ENCODE data around the gene SS18L1. TPM values are rescaled to one million over a fixed set of nuclear protein-coding genes. Genes with fewer than 3 reads are reported as not detected.

Gene SS18L1
- total RNA-seq, 3 donors from 2014 or later (not counting 1 experiment from before 2014, with no cell fraction given) = 19.1 to 26.0 (median 23.7) TPM

GRCh38 chr20:62133051-62133845 lies 10.3 kb upstream of the SS18L1 start:
- H3K27ac Mint-ChIP-seq = peak overlapping the region; percentile 65 to 84
- peaks cover 11% of the 10 kb centered on the region for H3K4me1 ChIP-seq (ENCODE audit: control insufficient read depth, insufficient read depth, low read length)
- H3K4me3 ChIP-seq (ENCODE audit: low read length) = no peak overlapping the region
- no peak for ATAC-seq
- H3K27me3 Mint-ChIP-seq (ENCODE audit: low read depth in 2 of 2) = no peaks in the 10 kb centered on the region
- WGBS (ENCODE audit: insufficient coverage) = 69% methylated on average over 29 of the region's 29 CpGs
- peaks cover 33 to 43% of the 10 kb centered on the region in 2 donors for H3K4me1 Mint-ChIP-seq
- H3K9me3 Mint-ChIP-seq = no peaks in the 10 kb centered on the region
- peaks cover 21% of the 10 kb centered on the region for H3K36me3 Mint-ChIP-seq
- H3K36me3 ChIP-seq (ENCODE audit: control insufficient read depth, insufficient read depth, low read length) = peaks cover 84% of the 10 kb centered on the region
- H3K27ac ChIP-seq (ENCODE audit: low read length) = peak overlapping the region; percentile 11
- DNase-seq = no peak
- no peaks in the 10 kb centered on the region for H3K27me3 ChIP-seq (ENCODE audit: control insufficient read depth, insufficient read depth, low read length)
- H3K4me3 Mint-ChIP-seq = peak overlapping the region; percentile 21
- intact Hi-C loops (cut with micrococcal nuclease) = no loop called here
- H3K9me3 ChIP-seq (ENCODE audit: control insufficient read depth, insufficient read depth, low read length) = no peaks in the 10 kb centered on the region
- TF ChIP-seq CTCF (IDR thresholded peaks at IDR 0.05) = no peak

DNA sequence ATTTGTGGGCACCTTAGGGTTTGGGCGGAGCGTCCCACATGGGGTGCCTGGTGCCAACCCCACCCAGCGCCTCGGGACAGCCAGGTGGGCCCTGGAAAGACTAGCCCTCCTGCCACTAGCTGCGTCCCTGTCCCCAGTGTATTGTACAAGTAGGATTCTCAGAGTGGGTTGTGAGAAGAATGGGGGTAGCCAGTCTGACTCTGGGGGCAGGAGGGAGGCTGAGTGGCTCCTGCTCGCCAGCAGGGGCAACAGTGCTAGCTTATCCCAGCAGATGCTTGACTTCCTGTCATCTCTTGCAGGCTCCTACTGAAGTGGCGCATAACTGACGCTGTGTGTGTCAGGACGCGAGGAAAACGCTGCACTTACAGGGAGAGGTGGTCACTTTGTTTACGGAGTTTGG lies 9.7 kb upstream of the SS18L1 start:
- no peak overlapping the region for H3K4me3 ChIP-seq (ENCODE audit: low read length)
- no peak overlapping the region for H3K27ac ChIP-seq (ENCODE audit: low read length)
- Mint-ChIP-seq H3K36me3 (peaks cover 15% of the 10 kb centered on the region), H3K4me1 (peaks cover 28 to 38% of the 10 kb centered on the region in 2 donors), H3K4me3 (no peak overlapping the region), H3K27me3 (ENCODE audit: low read depth in 2 of 2) (no peaks in the 10 kb centered on the region), H3K9me3 (no peaks in the 10 kb centered on the region), H3K27ac (peak overlapping the region; percentile 65 to 84)
- DNase-seq (no peak), ATAC-seq (peak in 1 of 3 donors; percentile 20)
- no peak for TF ChIP-seq CTCF (IDR thresholded peaks at IDR 0.05)
- H3K4me1 ChIP-seq (ENCODE audit: control insufficient read depth, insufficient read depth, low read length) = peaks cover 11% of the 10 kb centered on the region
- peaks cover 87% of the 10 kb centered on the region for H3K36me3 ChIP-seq (ENCODE audit: control insufficient read depth, insufficient read depth, low read length)
- H3K9me3 ChIP-seq (ENCODE audit: control insufficient read depth, insufficient read depth, low read length) = no peaks in the 10 kb centered on the region
- H3K27me3 ChIP-seq (ENCODE audit: control insufficient read depth, insufficient read depth, low read length) = no peaks in the 10 kb centered on the region
- intact Hi-C loops (cut with micrococcal nuclease) = no loop called here
- WGBS (ENCODE audit: insufficient coverage) = 89% methylated on average over 12 of the region's 12 CpGs

GRCh38 chr20:62134735-62135231 lies 8.8 kb upstream of the SS18L1 start:
- Histone ChIP-seq H3K27ac (ENCODE audit: low read length) (no peak overlapping the region), H3K27me3 (ENCODE audit: control insufficient read depth, insufficient read depth, low read length) (no peaks in the 10 kb centered on the region), H3K9me3 (ENCODE audit: control insufficient read depth, insufficient read depth, low read length) (no peaks in the 10 kb centered on the region), H3K4me3 (ENCODE audit: low read length) (no peak overlapping the region), H3K36me3 (ENCODE audit: control insufficient read depth, insufficient read depth, low read length) (peaks cover 89% of the 10 kb centered on the region), H3K4me1 (ENCODE audit: control insufficient read depth, insufficient read depth, low read length) (peaks cover 11% of the 10 kb centered on the region)
- ATAC-seq = no peak
- H3K4me1 Mint-ChIP-seq = peaks cover 27 to 38% of the 10 kb centered on the region in 2 donors
- no peaks in the 10 kb centered on the region for H3K9me3 Mint-ChIP-seq
- WGBS (ENCODE audit: insufficient coverage) = 96% methylated on average over 8 of the region's 11 CpGs
- peaks cover 15% of the 10 kb centered on the region for H3K36me3 Mint-ChIP-seq
- peak overlapping the region; percentile 65 to 76 for H3K27ac Mint-ChIP-seq
- DNase-seq = no peak
- H3K4me3 Mint-ChIP-seq = no peak overlapping the region
- no peaks in the 10 kb centered on the region for H3K27me3 Mint-ChIP-seq (ENCODE audit: low read depth in 2 of 2)
- intact Hi-C loops (cut with micrococcal nuclease) = no loop called here
- TF ChIP-seq CTCF (IDR thresholded peaks at IDR 0.05) = no peak

Measured in natural killer cell (primary cell).